Activated effector memory CD4-positive, alpha-beta T cell treated with Interleukin-2 at 50 U/mL for 16 hours (primary cell): ENCODE measurements around the gene TMEM61.
"Not testable (repeated sequence)": the region's sequence is repeated elsewhere in the genome, so short reads cannot be mapped to it uniquely, and the experiment has no call there.

Source experiments
- DNase-seq: peaks from one replicate; pipeline ENCODE4 v3.0.0-alpha.2; 2020

The TMEM61 gene

DNA sequence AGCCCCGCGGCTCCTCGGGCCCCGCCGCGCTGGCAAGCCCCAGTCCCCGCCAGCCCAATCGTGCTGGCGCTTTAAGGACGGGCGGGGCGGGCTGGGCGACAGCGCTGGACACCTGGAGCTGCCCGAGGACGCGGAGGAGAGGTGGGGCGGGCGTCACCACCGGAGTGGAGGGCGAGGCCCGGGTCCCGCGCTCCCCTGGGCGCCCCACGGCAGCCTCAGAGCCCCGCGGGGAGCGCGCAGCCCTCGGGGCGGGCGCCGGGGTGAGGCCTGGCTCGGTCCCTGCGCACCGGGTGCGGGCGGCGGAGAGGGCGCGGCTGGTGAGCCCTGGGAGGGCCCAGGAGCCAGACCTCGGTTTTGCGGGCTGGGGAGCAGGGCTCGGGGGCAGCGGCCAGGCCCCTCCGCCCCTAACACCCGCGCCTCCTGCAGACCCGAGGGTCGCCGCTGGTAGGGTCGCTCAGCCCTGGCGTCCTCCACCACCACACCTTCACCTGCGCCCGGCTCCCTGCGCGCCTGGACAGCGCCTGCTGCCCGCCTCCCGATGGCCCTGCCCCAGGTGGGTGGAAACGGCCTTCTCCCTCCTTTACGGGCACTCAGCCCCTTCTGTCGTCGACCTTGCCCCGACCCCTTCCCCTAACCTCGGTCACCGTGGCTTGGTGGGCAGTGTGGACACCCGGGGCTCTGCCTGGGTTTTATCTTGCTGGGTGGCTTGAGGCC lies at the start of gene TMEM61:
TMEM61 (plus strand) TSS at position 101 of the 714 bp plus-strand sequence; CDS start at position 539, 438 bp downstream.
- no peak for DNase-seq

DNA sequence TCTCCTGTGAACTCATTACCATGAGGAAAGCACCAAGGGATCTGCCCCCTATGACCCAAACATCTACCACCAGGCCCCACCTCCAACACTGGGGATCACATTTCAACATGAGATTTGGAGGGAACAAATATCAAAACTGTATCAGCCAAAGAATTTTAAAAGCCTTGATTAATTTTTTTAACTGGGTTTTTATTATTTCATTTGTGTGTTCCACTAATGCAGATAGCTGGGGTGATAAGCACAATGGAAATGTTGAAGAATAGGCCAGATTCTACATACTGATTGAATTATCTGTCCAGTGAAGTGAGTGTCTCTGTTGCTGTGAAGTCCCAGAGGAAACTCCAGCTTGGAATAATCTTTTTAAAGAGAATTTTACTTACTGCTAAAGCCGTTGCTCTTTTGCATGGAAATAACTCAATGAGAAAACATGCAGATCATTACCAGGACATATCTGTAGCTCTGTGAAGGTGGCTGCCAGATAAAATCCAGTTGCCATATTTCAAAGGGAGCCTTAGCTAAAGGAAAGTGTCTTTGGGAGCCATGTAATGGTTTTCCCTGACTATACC lies 49.1 kb upstream of the TMEM61 start:
- DNase-seq, result no peak

- DNase-seq, result not testable (repeated sequence)
These were observed 46.3 kb upstream of the TMEM61 start for GRCh38 chr1:54934081-54934480.

GRCh38 chr1:54934869-54935268 lies 45.6 kb upstream of the TMEM61 start:
- DNase-seq, result no peak

- DNase-seq, result no peak
These were observed 43.6 kb upstream of the TMEM61 start for GRCh38 chr1:54936791-54937190.

GRCh38 chr1:54937469-54937868 lies 43.0 kb upstream of the TMEM61 start:
- no peak for DNase-seq

DNA sequence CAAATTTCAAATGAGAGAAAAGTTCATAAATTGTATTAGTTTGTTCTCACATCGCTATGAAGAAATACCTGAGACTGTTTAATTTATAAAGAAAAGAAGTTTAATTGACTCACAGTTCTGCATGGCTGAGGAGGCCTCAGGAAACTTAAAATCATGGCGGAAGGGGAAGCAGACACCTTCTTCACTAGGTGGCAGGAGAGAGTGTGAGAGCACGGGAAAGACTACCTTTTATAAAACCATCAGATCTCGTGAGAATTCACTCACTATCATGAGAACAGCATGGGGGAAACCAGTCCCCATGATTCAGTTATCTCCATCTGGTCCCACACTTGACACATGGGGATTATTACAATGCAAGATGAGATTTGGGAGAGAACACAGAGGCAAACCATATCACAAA lies 41.5 kb upstream of the TMEM61 start:
- DNase-seq, result not testable (repeated sequence)

GRCh38 chr1:54940042-54940441 lies 40.4 kb upstream of the TMEM61 start:
- DNase-seq, result no peak

DNA sequence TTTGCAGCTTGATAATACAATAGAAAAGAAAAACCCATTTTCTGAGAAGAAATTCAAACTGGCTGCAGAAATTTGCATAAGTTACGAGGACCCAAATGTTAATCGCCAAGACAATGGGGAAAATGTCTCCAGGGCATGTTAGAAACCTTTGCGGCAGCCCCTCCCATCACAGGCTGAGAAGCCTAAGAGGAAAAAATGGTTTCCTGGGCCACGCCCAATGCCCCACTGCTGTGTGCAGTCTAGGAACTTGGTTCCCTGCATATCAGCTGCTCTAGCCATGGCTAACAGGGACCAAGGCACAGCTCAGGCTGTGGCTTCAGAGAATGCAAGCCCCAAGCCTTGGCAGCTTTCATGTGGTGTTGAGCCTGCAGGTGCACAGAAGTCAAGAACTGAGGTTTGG lies 37.5 kb upstream of the TMEM61 start:
- DNase-seq, result no peak

- peak; percentile 44 for DNase-seq
These were observed 35.6 kb upstream of the TMEM61 start for GRCh38 chr1:54944610-54945392.

DNA sequence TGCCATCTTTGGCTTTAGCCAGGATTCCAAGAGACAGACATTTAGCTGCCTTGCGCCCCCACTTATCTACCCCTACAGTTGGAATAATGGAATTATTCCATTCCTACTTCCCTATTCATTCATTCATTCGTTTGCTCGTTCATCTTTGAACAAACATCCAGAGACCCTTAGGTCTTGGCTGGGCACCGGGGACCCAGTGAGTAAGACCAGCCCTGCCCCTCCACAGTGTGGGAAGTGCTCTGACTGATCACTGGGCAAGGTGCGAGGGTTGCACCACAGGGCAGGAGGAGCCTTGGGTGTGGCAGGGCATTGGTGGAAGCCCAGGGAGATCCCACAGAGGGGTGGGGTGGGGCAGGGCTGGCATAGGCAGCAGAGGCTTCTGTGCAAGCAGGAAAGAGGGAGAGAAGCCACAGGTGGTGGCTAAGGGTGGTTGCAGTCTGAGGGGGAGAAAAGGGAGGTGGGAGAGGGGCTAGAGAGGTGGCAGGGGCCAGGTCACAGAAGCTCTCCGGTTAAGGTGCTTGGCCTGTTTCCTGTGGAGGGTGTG lies 35.0 kb upstream of the TMEM61 start:
- DNase-seq, result no peak

- no peak for DNase-seq
These were observed 32.9 kb upstream of the TMEM61 start for GRCh38 chr1:54947540-54947939.

DNA sequence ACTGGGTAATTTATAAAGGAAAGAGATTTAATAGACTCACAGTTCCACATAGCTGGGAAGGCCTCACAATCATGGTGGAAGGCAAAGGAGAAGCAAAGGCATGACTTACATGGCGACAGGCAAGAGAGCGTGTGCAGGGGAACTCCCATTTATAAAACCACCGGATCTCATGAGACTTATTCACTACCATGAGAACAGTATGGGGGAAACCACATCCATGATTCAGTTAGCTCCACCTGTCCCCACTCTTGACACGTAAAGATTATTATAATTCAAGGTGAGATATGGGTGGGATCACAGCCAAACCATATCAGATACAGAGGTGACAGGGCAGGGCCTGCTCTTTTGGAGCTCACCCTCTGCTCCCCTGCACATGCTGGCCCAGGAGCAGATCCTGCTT lies 31.4 kb upstream of the TMEM61 start:
- no peak for DNase-seq

GRCh38 chr1:54950006-54950368 lies 30.4 kb upstream of the TMEM61 start:
- DNase-seq, result no peak

DNA sequence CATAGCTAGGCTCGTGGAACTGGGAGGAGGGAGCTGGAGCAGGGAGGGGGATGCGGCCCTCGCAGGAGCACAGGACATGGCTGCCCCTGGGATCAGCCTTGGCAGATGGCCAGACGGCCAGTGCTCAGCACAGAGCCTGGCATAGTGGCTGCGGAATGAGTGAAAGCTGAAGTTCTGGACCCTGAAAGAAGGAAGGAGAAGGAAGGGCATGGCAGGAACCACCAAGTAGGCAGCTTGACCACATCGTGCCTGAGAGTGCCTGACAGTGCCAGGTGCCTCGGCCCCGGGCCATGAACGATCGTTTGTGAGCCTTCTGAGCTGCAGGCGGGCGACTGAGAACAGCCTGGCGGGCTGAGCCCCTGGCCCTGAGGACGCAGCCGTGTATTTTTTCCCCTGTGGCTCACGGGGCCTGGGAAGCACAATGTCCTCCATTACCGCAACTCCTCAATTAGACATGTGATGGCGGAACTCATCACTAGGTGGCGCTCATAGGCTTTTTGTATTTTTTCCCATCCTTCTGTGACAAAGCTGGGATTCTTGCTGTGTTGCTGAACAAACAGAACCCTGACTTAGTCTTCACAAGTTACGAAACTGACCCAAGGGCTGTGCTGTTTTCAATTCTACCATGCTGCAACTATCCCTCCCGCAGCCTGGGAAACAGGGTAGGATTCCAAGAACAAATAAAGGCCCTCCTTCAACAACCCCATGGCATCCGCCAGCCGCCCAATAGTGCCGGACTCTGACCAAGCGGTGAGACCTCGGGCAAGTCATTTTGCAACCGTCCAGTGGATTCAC lies 29.9 kb upstream of the TMEM61 start:
- DNase-seq, result peak; percentile 29

- no peak for DNase-seq
These were observed 28.6 kb upstream of the TMEM61 start for GRCh38 chr1:54951810-54952226.

- no peak for DNase-seq
These were observed 27.3 kb upstream of the TMEM61 start for GRCh38 chr1:54952950-54953718.

- no peak for DNase-seq
These were observed 26.6 kb upstream of the TMEM61 start for GRCh38 chr1:54953846-54954245.

DNA sequence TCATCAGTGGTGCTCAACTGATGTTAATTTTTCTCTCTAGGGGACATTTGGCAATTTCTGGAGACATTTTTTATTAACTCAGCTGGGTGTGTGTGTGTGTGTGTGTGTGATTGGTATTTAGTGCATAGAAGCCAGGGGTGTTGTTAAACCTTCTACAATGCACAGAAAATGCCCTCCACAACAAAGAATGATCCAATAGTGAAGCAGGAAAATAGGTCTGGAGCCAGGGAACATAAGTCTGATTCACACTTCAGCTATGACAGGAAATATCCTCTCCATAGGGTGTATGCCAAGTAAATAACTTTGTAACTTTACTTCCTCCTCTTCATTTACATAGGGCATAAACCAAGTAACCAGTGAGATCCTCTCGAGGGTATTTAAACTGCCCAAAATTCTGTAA lies 25.1 kb upstream of the TMEM61 start:
- no peak for DNase-seq

DNA sequence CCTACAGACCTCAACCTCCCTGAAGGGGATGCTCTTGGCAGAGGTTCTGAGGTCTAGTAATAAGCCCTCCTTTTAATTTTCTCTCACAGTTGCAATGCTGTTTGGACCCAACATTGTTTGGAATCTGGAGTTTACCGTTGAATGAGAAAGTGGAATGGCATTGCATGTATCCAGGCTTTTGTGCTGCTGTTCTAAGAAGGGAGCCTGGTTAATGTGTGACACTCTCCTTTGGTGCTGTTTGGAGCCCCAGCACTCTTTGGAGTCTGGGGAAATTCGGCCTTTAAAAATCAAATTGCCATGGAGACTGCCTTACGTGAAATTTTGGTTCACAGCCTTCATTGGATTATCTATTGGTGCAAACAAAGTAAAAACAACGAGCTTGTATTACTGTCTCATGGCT lies 23.7 kb upstream of the TMEM61 start:
- no peak for DNase-seq

GRCh38 chr1:54959241-54959640 lies 21.2 kb upstream of the TMEM61 start:
- no peak for DNase-seq
